A172 (cell line): Measurements from ENCODE around the gene ZNRF4. TPM values are rescaled to one million over a fixed set of nuclear protein-coding genes. Genes with fewer than 3 reads are reported as not detected.
"Not testable (repeated sequence)": the region's sequence is repeated elsewhere in the genome, so short reads cannot be mapped to it uniquely, and the experiment has no call there.

Experiments used
- DNase-seq: peaks from one replicate; pipeline ENCODE4 v3.0.0-alpha.2; 2015; ENCODE audit warnings: low spot score
- total RNA-seq: library from RNA; depleted of rRNA; stranded (reverse); fragments of >200 nt; shearing (Covaris generic); gene quantifications from 2 replicates; pipeline ENCODE4 v1.2.3, GENCODE V29; 2014; rRNA removed

The ZNRF4 gene, protein sequence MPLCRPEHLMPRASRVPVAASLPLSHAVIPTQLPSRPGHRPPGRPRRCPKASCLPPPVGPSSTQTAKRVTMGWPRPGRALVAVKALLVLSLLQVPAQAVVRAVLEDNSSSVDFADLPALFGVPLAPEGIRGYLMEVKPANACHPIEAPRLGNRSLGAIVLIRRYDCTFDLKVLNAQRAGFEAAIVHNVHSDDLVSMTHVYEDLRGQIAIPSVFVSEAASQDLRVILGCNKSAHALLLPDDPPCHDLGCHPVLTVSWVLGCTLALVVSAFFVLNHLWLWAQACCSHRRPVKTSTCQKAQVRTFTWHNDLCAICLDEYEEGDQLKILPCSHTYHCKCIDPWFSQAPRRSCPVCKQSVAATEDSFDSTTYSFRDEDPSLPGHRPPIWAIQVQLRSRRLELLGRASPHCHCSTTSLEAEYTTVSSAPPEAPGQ
- total RNA-seq: not detected in 2 replicates

DNA sequence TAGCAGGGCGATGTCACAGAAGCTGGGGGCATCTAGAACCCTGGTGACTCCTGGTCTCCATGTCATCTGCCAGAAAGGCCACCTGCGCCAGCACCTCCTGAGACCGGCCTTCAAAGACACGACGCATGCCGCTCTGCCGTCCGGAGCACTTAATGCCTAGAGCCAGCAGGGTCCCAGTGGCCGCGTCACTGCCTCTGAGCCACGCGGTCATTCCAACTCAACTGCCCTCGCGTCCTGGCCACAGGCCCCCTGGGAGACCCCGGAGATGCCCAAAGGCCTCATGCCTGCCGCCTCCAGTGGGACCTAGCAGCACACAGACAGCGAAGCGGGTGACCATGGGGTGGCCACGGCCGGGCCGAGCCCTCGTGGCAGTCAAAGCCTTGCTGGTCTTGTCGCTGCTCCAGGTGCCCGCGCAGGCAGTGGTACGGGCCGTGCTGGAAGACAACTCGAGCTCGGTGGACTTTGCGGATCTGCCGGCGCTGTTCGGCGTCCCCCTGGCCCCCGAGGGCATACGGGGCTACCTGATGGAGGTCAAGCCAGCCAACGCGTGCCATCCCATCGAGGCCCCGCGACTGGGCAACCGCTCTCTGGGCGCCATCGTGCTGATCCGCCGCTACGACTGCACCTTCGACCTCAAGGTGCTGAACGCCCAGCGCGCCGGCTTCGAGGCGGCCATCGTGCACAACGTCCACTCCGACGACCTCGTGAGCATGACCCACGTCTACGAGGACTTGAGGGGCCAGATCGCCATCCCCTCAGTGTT is at the start of gene ZNRF4:
TSS of gene ZNRF4 (plus strand) at position 51 of the 763 bp plus-strand sequence. CDS start at position 126, 75 bp downstream.
- no peak for DNase-seq

GRCh38 chr19:5406198-5406597 is 49.0 kb upstream of the ZNRF4 start:
- DNase-seq: not testable (repeated sequence)

GRCh38 chr19:5406816-5407215 is 48.4 kb upstream of the ZNRF4 start:
- DNase-seq: no peak

GRCh38 chr19:5407356-5407755 is 47.9 kb upstream of the ZNRF4 start:
- DNase-seq: peak; percentile 35

DNA sequence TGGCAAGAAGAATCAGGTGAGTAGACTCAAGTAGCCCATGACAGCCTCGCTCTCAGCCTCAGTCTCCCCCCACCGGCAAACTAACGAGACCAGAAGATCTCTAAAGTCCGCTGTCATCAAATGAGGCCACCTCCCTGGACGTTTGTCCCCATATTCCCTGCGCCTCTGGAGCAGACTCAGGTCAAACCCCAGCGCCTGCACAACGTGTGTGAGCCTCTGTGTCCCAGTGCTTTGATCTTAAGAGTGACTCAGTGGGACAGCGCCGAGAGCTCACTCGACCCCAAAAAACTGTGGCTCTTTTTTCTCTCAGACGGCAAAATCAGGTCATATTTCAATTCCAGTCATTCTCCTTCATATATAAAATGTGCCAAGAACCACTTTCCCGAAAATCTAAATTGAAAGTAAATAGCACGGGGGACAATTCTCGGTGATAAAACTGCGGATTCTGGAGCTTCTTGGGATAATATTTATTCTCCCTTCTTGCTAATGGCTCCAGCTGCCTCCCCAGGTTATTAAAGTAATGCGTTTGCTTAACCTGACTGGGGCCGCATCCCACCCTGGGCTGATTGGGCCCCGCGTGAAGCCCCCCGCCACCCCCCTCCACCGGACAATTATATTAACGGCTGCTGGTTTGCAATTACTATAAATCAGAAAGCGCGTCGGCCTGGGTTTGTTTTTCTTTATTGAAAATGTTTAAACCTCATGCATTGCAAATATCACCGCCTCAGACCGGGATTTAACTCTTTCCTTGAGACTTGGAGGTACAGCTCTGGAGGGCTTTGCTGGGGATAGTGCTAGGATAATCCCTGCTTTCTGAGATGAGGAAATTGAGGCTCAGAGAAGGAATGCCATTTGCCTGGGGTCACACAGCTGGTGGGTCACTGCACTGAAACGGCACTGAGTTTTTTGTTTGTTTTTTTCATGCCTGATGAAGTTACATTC is 37.5 kb upstream of the ZNRF4 start:
- no peak for DNase-seq

GRCh38 chr19:5418677-5419076 is 36.5 kb upstream of the ZNRF4 start:
- no peak for DNase-seq

DNA sequence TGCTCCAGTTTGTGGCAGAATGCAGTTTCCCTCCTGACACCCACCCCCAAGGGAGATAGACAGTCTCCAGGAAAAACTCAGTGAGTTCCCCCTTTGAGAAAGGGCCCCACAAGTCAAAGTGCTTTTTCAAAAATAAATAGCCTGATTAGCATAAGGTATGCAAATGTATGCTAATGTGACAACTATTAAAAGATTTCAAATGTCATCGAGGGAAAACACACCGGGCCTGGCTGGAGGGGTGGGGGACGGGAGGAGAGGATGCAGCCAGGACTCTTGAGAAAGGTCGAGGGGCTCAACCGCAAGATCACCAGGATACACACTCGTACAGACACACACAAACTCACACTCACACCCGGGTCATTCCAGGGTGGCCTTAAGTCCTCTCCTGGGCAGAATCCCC is 34.3 kb upstream of the ZNRF4 start:
- no peak for DNase-seq

- DNase-seq: no peak
Observed at GRCh38 chr19:5423567-5424125, 31.6 kb upstream of the ZNRF4 start.

DNA sequence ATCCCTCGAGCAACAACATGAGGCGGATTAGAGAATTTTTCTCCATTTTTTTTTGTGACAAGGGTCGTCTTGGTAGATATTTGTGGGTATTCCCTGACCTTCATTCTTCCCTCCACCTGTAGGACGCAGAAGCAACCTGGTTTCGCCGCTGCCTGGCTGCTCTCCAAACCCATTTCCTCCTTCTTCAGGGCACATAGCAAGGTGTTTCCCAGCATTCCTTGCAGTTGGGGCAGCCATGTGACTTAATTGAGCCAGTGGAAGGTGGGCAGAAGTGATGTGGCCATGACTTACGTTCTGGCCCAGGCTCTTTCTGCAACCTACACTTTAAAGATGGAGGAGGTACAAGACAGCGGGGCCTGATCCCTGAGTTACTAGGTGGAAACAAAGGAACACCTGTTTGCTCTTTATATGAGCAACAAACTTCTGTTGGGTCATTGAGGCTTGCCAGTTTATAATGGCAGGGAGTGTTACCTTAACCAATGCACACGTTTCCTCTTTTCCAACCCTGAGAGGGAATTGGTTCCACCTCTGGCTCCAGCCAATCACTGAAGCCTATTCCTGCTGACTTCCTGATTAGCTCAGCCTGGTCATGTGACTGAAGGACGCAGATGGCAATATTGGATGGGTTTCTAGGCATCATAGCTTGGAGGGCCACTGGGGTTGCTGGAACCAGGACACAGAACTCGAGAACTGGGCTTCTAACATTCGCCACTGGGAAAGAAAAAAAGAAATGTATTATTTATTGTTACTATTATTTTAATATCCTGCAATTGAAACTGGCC is 30.8 kb upstream of the ZNRF4 start:
- no peak for DNase-seq

DNA sequence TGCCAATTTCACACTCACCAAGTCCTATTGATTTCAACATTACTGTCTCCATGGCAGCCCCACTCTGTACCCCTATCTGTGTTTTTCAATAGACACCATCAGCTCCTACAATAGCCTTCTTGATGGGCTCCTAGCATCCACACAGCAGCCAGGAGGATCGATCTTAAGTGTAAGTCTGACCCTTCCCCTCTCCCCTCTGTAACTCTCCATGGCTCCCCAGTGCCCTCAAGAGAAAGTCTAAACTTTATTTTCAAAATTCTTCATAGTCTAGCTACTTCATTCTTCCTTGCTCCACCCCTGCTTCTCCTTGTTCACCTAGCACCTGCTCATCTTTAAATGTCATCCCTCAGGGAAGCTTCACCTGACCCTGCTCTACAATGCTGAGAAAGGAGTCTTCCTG is 30.0 kb upstream of the ZNRF4 start:
- DNase-seq: no peak

GRCh38 chr19:5430237-5430636 is 25.0 kb upstream of the ZNRF4 start:
- DNase-seq: no peak

DNA sequence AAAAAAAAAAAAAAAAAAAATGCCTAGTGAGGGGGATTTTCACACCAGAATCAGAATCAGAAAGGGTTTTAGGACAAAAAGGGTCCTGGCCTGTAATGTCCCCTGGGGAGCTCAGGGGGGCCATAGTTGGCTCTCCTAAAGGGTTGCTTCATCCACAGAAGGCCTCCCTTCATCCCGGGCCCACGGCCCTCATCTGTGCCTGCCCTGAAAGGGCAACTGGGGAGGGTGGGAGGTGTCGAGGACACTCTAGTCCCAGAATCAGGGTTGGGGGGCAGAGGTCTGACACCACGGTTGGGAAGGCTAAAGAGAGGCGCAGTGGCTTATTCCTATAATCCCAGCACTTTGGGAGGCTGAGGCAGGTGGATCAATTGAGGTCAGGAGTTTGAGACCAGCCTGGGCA is 22.5 kb upstream of the ZNRF4 start:
- no peak for DNase-seq

- DNase-seq: no peak
Observed at GRCh38 chr19:5434351-5434917, 20.8 kb upstream of the ZNRF4 start.

GRCh38 chr19:5434970-5435641 is 20.1 kb upstream of the ZNRF4 start:
- DNase-seq: peak; percentile 97

DNA sequence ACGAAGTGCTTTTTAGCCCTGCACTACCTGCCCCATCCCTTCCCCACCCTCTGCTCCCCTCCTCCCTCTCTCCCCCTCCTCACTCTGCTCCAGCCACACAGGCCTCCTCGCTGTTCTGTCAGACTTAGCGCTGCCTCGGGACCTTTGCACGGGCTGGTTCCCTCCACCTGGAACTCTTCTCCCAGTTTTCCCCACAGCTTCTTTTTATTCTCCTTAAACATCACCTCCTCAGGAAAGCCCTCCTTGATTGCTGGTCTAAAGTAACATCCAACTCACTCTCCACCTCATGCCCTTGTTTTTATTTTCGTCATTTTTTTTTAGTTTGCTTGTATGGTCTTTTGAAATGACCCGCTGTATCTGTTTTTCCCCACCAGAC is 19.6 kb upstream of the ZNRF4 start:
- DNase-seq: no peak

GRCh38 chr19:5436106-5436947 is 18.9 kb upstream of the ZNRF4 start:
- peak; percentile 68 for DNase-seq

- no peak for DNase-seq
Observed at GRCh38 chr19:5436948-5437306, 18.3 kb upstream of the ZNRF4 start.

- DNase-seq: not testable (repeated sequence)
Observed at GRCh38 chr19:5438756-5439155, 16.5 kb upstream of the ZNRF4 start.

DNA sequence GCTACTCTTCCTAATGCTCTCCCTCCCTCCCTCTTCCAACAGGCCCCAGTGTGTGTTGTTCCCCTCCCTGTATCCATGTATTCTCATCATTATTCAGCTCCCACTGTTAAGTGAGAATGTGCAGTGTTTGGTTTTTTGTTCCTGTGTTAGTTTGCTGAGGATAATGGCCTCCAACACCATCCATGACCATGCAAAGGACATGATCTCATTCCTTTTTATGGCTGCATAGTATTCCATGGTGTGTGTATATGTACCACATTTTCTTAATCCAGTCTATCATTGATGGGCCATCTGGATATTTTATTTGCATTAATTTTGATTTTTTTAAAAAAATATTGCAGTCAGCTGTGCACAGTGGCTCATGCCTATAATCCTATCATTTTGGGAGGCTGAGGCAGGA is 15.8 kb upstream of the ZNRF4 start:
- DNase-seq: no peak
